ENCODE data around the gene SGTB. TPM values are rescaled to one million over a fixed set of nuclear protein-coding genes. Genes with fewer than 3 reads are reported as not detected.
"Not testable (repeated sequence)": the region's sequence is repeated elsewhere in the genome, so short reads cannot be mapped to it uniquely, and the experiment has no call there.

Gene SGTB
- total RNA-seq, 1 donor from 2014 or later, result 3.0 TPM

DNA sequence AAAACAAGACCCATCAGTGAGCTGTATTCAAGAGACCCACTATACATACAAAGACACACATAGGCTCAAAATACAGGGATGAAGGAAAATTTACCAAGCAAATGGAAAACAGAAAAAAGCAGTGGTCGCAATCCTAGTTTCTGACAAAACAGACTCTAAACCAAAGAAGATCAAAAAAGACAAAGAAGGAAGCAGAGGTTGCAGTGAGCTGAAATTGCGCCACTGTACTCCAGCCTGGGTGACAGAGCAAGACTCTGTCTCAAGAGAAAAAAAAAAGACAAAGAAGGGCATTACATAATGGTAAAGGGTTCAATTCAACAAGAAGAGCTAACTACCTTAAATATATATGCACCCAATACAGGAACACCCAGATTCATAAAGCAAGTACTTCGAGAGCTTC, 45.9 kb downstream of the SGTB start:
- not testable (repeated sequence) for DNase-seq (ENCODE audit: low spot score); ATAC-seq

DNA sequence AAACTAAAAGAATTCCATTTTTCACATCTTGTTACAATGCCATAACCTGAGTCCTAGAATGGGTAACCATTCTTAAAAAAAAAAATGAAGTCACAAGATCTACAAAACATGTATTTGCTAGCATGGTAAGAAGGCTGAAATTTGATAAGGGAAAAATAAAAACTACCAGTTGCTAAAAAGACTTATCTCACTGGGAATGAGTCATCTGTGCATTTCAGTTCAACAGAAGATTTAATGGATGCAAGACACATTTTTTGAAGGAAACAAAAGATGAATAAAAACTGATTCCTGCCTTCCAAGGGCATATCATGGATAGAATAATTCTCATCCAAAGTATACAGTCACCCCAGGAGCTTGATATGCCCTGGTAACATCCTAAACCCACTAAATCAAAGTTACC, 47.2 kb downstream of the SGTB start:
- DNase-seq (ENCODE audit: low spot score), result no peak
- no peak for ATAC-seq

DNA sequence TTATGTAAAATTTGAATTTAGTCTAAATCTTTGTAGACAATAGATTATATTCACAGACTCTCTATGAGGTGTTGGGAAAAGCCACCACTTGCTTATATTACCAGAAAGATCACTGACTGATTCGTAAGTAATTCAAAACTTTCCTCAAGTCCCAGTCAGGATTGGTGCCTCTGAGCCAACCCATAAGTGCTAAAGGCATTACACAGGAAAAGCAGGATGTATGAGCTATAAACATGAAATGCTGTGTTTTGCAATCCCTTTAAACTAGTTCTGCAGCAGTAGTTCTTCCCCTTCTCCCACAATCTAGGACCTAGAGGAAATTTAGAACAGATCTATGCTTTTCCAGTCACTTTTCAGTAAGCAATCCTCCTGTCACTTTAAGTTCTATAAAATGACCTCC, 49.1 kb downstream of the SGTB start:
- ATAC-seq, result no peak
- no peak for DNase-seq (ENCODE audit: low spot score)

DNA sequence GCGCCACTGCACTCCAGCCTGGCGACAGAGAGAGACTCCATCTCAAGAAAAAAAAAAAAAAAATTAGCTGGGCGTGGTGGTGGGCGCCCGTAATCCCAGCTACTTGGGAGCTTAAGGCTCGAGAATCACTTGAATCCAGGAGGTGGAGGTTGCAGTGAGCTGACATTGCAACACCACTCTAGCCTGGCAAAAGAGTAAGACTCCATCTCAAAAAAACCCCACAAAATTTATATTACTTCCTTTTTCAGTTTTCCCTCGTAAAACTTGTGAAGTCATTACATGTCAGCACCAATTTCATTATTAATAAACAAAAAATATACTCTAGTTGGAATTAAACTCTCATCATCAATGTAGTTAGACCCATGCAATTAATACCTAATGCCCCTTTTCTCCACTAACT, 53.2 kb downstream of the SGTB start:
- DNase-seq (ENCODE audit: low spot score), result no peak
- no peak for ATAC-seq

DNA sequence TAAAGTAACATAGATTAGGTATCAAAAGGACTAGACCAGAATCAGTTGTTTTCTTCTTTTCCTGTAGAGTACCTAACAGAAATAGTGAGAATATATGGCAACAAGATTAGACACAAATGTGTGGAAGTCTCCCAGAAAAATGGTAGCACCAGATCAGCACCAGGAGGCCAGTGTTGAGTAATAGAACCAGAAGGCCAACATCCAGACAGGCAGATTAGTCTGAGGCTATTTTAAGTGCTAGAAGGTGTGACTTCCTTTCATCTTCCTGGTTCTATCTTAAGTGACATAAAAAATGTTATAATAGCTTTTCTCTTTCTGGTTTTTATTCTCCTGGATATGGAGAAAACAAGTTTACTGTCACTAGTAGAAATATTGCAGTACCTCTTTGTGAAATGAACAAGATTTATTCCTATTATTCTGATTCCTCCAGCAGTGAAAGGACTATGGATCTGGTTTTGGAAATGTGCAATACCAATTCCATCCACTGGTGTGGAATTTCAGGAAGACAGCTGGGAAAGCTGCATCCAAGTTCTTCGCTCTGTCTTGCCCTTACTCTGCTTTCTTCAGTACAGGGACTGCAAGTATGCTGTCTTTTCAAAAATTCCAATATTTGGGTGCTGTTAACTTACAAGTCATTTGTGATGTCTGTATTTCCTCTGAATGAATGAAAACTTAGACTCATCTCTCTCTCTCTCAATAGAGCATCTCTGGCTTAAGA, 57.9 kb downstream of the SGTB start:
- DNase-seq (ENCODE audit: low spot score), result no peak
- ATAC-seq, result peak; percentile 40

DNA sequence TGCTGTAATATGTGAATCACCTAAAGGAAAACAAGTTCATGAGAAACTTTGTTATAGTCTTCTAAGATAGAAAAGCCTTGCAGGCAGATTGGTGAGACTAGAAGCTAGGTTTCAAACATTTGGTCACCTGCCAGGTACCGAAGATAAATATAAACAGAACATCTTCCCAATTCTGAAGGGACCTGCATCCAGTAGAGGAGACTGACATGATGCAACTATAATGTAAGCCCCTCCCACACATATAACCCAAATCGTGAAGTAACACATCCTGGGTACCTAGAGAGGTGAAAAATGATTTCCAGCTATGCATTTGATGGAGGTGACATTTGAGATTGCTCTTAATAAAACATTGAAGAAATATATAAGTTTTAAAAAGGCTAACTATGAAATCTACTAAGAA, 67.2 kb downstream of the SGTB start:
- no peak for DNase-seq (ENCODE audit: low spot score)
- no peak for ATAC-seq

DNA sequence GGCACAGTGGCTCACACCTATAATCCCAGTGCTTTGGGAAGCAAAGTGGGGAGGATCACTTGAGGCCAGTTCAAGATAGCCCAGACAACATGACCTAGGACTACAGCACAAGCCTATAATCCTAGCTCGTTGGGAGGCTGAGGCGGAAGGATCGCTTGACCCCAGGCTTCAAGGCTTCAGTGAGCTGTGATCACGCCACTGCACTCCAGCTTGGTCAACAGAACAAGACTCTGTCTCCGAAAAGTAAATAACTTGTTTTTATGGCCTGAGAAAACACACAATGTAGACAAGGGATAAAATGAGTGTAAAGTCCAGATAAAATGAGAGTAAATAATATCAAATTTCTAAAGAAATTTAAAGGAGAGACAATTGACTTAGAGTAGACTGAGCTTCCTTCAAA, 70.8 kb downstream of the SGTB start:
- no peak for ATAC-seq
- DNase-seq (ENCODE audit: low spot score), result no peak

DNA sequence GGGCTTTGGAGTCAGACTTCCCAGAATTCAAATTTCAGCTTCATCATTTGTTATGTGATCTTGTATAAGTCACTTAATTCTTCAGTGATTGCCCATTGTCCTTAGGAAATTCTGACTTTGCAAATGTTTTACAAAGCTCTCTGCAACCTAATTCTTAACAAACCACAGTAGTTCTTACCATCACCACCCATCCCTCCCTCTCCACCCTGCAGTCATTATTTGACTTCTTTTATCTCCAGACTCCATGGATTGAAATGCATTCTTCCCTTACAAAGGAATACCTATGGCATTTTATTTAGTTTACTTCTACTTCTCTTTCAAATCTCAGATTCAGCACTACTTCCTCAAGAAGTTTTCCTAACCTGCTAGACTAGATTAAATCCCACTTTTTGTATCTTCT, 74.0 kb downstream of the SGTB start:
- DNase-seq (ENCODE audit: low spot score) (no peak), ATAC-seq (no peak)

DNA sequence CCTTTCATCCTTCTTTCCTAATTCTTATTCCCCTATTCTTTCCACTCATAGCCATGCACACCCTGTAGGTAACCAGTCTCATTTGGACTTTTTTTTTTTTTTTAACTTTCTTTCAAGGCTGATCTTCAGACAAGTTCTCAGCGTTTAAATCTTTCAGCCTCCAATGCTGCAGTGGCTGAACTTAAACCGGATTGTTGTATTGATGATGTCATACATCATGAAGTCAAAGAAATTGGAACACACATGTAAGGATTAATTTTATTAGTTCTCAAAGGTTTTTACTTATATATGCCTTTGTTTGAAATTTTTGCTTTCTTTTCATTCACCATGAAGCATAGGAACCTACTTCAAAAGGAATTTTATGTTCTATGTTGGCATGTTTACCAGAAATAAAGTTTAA, 75.0 kb downstream of the SGTB start:
- ATAC-seq (no peak), DNase-seq (ENCODE audit: low spot score) (no peak)

DNA sequence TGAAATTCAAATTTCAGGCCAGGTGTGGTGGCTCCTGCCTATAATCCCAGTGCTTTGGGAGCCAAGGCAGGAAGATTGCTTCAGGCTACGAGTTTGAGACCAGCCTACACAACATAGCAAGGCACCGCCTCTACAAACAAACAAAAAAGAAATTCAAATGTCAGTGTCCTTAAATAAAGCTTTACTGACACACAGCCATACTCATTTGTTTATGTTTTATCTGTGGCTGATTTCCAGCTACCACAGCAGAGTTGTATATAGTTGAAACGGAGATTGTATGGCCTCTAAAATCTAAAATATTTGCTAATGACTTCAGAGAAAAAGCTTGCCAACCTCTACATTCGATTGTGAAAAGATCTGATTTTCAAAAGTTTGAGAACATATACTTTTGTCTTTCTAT, 81.7 kb downstream of the SGTB start:
- DNase-seq (ENCODE audit: low spot score) (no peak), ATAC-seq (no peak)

DNA sequence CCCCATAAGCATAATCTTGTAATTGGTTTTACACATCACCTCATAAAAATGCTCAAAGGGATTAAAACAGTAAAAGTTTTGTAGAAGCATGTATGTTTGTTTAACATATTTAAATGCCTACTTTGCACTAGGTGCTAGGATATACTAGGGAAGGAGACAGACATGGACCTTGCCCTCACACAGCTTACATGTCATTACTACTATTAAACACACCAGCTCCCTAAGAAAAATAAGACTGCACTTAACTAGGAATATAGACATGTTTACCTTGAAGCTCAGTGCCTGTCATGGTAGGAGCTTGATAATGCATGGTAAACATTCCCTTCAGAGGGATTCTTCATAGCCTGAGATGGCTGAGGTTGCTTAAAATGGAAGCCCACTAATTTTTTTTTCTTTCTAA, 90.9 kb downstream of the SGTB start:
- ATAC-seq (no peak), DNase-seq (ENCODE audit: low spot score) (no peak)

DNA sequence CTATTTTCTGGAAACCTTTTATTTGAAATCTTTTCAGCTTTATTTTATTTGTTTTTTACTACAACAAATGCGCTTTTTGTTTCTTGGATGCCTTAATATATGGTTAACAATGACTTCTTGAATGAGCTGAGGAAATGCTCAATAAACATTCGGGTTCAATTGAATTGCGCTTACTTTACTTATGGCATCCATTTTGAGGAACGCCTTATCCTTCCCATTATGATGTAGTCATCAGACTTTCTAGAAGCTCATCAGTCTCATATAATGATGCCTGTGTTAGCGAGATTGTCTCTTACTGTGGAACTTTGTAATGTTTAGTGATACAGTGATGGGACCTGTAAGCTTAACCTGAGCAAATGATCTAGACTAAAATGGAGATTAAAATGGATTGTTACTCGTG, 96.2 kb downstream of the SGTB start:
- ATAC-seq (no peak), DNase-seq (ENCODE audit: low spot score) (no peak)

DNA sequence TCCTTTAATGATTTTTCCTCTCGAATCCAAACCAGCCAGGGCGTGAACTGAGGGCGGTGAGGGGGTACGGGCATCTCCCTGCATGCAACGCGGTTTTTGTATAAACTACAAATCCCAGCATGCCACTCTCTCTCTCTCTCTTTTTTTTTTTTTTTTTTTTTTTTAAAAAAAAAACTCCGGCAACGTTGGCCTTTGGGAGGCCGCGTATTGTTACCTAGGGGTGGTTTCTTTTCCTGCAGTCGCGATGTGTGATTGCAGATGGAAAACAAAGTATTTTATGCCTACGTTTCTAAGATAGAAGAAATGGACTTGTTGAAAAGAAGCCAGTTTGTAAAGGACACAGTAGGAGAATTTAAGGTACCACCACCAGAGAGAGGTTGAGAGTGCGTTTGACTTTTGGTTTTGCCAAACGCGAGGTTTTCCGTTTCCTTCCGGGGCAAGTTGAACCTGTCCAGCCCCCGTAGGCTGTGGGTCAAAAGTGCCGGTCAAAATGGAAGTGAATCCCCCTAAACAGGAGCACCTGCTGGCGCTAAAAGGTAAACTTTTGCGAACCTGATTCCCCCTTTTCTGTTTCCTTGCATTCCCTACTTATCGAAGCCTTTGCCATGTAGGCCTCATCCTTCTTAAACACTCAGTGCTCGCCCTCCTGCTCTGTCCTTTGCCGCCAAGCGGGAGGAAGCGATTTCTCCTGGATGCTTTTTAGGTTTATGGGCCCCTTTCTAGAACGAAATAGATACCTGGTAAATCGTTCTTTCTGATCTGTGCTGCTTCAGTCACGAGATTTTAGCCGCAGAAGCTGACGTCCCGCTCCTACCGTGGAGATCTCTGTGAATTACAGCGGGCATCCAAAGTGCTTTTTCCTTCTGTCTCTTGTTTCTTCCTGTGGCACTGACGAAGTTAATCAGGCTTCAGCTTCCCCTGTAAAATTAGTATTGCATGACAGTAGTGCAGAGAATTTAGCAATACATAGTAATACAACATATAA, 97.0 kb downstream of the SGTB start, which contains the start of the genes SHLD3 and TRAPPC13:
Gene SHLD3 (plus strand): TSS at position 457 of the 985 bp plus-strand sequence. CDS start 4,561 bp downstream, outside the sequence.
Gene TRAPPC13 (plus strand): TSS at position 457 of the 985 bp plus-strand sequence. CDS start 34 bp downstream, at position 491.
- DNase-seq (ENCODE audit: low spot score) (peak; percentile 90), ATAC-seq (peak; percentile 91)

DNA sequence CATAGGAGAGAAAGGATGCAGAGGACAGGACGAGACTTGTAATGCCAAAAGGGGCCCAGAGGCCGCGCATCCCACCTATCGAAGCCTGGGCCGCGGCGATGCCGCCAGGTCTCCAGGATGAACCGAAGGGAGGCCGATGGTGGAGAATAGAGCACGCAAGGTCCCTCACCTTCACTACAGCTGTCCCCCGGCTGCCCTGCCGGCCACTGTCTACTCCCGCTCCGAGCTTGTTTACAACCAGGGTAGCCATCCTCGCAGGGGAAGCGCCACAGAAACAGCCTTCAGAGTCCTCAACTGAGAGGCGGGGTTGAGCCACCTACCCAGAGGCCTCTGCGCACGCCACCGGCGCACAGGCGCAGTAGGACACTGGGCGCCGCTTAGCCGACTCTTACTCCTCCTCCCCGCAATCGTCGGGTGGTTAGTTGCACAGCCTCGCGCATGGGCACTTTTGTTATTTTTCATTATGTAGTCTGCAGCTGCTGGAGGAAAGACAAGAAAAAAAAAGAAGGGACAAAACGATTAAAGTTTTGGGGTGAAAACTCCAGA, 97.8 kb downstream of the SGTB start, which contains the start of gene TRIM23:
Gene TRIM23 (minus strand): TSS at position 309 of the 546 bp plus-strand sequence. CDS start 59 bp downstream, at position 250.
- ATAC-seq (peak; percentile 95), DNase-seq (ENCODE audit: low spot score) (peak; percentile 94)

DNA sequence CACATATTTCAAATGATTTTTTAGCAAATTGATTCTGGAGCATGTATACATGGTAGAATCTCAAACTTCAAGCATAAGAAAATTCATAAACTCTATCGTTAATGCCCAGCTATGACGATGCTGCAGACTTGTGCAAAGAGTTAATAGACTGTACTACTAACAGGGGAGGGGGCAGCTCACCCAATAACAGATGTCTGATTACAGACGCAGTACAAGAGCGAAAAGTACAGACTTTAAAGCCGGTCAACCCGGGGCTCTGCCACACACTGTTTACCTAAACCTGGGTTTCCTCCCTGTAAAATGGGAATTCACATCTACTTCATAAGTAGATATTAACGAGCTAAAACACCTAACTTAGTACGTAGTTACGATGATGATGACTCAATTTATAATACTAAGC, 98.4 kb downstream of the SGTB start:
- no peak for ATAC-seq
- no peak for DNase-seq (ENCODE audit: low spot score)

DNA sequence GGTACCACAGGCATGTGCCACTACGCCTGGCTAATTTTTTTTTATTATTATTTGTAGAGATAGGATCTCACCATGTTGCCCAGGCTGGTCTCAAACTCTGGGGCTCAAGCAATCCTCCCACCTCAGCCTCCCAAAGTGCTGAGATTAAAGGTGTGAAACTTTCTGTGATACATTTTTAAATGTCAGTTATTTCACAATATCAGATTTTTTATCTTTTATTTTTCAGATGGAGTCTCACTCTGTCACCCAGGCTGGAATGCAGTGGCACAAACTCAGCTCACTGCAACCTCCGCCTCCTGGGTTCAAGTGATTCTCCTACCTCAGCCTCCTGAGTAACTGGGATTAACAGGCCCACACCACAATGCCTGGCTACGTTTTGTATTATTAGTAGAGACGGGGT, 99.9 kb downstream of the SGTB start:
- not testable (repeated sequence) for DNase-seq (ENCODE audit: low spot score); ATAC-seq

DNA sequence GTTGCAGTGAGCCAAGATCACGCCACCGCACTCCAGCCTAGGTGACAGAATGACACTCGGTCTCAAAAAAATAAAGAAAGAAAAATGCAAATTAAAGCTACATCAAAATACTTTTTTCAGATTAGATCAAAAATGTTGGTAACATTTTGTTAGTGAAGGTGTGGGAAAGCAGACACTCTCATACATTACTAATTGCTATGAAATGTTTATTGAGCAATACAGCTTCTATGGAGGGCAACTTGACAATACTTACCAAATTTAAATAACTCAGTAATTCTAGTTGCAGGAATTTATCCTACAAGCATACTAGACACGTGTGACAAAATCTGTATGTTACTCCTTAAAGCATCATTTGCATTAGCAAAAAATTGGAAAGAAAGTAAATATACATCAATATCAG, 101.9 kb downstream of the SGTB start:
- no peak for DNase-seq (ENCODE audit: low spot score)

More for the DNA sequence above, 101.9 kb downstream of the SGTB start:
- no peak for ATAC-seq
